Right hindlimb (tissue), 1 donor: ENCODE measurements around the gene C5.
"Not testable (repeated sequence)": the region's sequence is repeated elsewhere in the genome, so short reads cannot be mapped to it uniquely, and the experiment has no call there.

Experiments
- DNase-seq: peaks from one replicate; pipeline ENCODE4 v3.0.0-alpha.2; 2018

Gene C5

DNA sequence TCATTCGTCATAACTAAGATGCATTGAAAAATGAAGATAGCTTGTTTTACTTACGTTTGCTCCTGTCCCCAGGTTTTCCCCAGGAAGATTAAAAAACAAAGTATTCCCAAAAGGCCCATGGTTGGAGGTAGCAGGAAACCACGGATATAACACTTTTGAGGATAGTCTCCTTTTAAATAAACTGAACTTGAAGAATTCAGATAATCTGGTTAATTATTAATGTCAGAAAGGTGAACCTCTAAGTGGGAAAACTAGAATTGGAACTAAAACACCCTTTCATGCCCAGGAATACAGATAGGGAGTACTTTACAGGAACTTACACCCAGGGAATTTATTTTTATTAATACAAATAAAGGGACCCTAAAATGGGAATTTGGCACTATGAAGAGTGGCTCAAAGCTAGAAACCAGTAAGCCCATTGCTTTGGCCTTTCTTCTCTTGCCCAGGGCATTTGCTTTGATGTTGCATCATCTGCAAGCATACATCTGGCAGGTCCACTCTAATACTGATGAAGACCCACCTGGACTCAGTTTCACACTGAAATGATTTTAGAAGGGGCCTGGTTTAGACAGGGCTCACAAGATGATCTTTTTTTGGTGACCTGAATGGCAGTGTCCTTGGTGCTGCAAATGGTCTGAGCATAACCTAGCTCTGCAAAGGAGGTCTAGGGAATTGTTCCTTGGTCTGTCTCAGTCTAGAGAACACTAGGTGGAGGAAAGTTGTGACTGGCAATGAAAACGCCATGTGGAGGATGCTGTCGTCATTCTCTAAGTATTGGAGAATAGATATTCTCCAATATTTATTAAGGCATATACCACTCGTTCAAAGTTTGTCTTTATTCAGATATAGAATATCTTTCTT is at the start of gene C5:
TSS of gene C5 (minus strand) at position 148 of the 861 bp plus-strand sequence. CDS start at position 119, 29 bp downstream.
- DNase-seq = no peak

DNA sequence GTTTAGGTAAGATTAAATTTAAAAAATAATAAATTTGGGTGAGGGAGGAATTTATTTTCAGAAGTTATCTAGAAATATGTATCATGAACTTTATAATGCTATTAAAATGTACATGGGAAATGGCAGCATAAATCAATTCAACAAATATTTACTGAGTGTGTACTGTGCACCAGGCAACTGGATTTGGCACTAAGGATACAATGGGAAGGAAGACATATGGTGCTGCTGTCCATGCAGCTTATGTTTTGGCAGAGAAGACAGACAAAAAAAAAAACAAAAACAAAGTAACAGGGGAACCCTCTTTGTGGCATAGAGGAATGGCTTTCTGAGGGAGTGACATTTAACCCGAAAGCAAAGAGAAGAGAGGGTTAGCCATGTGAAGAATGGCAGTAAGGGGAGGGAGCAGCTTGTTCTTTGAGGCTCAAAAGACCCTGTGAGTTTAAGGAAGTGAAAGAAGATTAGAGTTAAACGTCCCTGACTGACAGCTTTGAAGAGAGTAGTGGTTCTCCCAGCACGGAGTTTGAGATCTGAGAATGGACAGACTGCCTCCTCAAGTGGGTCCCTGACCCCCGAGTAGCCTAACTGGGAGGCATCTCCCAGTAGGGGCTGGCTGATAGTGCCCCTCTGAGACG is 48.6 kb upstream of the C5 start:
- DNase-seq = no peak

DNA sequence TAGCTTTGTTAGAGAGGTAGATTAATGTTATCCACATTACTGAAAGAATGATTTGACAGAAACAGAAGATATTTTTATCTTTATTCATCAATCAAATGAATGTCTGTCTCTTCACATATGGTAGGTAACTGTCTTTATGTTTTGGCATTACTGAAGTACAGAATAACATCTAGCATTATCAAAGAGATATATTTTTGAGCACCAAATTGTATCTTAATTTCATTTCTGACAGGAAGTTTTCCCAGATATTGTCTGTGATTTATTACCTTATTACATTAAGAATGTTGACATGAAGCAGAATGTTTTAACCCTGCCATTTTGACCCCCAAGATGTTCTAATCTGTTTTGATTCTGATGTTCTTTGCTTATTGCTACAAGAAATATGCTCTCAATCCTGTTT is 45.0 kb upstream of the C5 start:
- no peak for DNase-seq

DNA sequence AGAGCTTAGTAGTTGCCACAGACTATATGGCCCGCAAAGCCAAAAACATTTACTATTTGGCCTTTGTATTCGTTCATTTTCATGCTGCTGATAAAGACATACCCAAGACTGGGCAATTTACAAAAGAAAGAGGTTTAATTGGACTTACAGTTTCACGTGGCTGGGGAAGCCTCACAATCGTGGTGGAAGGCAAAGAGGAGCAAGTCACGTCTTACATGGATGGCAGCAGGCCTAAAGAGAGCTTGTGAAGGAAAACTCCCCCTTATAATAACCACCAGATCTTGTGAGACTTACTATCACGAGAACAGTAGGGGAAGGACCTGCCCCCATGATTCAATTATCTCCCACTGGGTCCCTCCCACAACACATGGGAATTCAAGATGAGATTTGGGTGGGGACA is 40.7 kb upstream of the C5 start:
- DNase-seq = not testable (repeated sequence)

DNA sequence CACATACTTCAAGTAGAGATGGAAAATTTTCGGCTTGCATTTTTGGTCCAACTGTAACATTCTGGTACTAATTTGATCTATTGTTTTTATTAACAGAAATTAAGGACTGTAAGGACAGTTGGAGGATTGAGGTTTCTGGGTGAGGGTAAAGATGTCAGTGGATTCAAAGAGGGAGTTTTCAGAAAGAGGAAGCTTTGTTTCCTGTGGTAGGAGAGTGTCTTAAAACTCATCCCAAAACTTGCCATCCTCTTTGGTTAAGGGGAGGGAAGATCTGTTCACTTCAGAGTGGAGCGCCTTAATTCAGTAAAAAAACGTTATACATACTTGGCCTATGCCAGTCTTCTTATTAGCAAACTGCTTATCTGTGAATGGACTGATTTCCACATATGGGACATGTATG is 38.5 kb upstream of the C5 start:
- DNase-seq = no peak

DNA sequence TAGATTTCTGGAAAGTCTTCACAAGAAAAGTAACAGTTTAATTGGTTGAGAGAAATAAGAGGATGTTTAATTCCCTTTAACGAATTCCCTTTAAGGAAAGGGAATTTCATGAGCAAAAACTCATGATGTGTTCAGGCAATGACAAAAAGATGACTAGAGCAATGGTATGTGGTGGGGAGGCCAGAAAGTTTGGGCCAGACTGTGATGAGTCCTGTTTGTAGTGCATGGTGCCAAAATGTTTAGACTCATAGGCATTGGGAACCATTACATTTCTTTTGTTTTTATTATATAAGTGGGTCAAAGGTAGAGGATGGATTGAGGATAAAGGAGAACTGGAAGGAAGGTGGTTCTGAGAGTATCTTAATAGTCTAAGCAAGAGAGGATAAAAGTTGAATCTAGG is 35.6 kb upstream of the C5 start:
- no peak for DNase-seq

DNA sequence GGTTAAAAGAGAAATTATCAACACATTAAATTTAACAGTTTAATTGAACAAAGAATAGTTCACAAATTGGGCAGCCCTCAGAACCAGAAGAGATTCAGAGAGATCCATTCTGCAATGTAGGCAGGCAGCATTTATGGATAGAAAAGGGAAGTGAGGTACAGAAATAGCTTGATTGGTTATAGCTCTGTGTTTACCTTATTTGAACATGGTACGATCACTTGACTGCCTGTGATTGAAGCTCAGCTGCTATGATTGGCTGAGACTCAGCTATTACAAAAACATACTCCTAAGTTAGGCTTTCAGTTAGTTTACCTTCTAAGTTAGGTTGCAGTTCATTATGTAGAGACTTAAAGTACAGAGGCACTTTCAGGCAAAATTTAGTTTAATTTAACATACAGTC is 32.0 kb upstream of the C5 start:
- DNase-seq = no peak

DNA sequence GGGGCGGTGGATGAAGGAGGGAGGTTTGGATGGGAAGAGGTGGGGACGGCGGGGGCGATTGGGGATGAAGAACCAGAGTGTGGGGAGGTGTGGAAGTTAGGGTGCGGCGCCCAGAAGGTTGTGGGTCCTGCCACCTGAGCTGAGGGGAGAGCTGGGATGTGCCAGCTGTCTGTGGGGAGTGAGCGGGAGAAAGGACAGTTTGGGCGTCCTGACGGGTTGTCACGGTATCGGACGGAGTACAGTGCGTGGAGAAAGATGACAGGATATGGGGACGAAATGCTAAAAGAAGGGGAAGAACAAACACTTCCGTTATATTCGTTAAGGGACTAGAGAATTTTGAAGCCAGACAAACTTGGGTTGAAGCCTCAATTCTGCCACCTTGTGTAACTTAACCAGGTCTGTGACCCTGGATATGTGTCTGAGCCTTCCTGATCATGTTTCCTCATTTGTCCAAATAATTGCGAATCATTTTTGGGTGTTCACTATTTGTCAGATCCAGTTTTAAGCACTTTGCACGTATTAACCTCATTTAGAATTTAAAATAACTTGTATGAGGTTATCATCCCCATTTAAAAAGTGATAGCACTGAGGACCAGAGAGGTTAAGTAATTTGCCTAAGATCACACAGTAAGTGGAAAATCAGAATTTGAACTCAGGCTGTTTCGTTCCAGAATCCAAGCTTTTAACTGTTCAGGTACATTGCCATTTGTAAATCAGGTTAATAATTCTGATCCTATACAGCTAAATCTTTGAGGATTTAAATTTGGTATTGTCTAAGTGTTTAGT is 25.4 kb upstream of the C5 start:
- DNase-seq = no peak

DNA sequence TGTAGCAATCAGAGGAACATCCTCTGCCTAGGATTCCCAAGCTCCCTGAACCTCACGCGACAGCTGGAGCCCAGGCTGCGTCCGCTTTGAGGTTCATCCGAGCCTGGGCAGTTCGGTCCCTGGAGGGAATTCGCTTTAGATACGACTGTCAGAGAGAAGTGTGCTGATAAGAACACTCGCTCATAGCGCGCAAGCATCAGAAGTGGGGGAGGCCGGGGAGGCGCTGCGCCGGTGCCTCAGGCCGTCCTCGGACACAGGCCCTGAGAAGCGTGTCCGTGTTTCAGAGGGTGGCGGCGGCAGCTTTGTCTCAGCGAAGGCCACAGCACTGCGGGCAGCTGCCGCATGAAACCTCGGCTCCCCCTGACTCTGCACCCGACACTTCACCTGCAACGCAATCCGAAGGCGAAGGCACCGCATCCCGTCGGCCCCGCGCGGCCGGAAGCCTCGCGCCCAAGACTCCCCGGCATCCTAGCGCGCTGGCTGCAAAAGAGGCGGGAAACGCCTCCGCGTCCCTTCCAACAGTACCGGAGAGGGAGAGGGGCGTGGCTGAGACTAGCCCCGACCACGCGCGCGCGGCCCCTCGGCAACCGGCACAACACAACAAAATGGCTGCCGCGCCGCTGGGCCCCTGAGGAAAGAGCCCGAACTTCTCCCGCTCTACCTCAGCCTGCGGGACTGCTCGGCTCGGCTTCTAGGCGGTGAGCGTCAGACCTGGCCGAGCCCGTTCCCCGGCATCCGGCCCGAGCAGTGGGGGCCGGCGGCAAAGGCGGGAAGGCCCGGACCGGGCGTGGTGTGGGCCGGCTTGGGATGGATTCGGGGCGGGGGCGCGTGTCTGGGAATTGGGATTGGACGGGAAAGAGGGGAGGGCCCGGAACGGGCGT is 24.5 kb upstream of the C5 start, which contains the start of gene CNTRL:
TSS of gene CNTRL (plus strand) at position 586 of the 881 bp plus-strand sequence. CDS start 13,372 bp downstream, outside the sequence.
- peak; percentile 97 for DNase-seq

DNA sequence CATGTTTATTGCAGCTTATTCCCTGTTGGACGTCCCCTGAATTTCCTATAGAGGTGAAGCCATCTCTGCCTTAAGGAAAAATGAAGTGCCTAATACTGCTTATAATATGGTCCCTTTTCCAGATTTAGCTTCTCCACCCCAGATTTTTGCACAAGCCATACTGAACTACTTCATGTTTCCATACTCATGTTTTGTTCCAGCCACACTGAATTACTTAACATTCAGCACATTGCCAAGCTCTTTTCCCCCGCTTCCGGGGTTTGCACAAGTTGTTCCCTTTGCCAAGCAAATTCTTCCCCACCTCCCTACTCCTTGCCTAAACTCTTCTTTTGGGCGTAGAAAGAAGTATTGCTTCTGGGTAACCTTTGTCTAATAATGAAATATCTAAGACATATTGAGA is 23.0 kb upstream of the C5 start:
- peak; percentile 91 for DNase-seq

DNA sequence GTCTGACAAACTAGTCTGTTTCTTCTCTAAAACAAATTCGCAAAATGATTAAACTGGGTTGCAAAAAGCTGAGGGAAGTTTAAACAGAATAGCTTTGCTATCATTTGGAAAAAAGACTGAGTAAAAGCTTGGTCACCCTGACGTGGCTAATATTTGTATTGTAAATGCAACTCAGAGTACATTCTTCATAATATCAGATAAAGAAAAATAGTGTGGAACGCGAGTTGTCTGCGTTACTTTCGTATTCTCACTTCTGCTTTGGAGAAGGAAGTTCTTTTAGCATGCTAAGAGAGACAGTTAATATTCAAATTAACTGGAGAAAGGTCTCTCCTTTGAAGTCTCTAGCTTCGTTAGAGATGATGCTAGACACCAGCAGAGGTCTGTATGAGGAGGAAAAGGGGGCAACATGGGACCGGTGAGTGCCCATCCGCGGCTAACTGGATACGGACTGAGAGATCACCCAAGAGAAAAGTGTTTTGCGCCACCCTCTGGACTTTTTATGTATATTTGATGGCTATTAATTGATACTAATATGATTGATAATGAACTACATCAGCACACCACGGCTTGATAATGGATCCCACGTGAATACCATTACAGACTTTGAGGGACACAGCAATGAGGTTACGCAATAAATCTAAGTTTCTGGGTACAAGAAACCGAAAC is 21.8 kb upstream of the C5 start:
- peak; percentile 36 for DNase-seq

DNA sequence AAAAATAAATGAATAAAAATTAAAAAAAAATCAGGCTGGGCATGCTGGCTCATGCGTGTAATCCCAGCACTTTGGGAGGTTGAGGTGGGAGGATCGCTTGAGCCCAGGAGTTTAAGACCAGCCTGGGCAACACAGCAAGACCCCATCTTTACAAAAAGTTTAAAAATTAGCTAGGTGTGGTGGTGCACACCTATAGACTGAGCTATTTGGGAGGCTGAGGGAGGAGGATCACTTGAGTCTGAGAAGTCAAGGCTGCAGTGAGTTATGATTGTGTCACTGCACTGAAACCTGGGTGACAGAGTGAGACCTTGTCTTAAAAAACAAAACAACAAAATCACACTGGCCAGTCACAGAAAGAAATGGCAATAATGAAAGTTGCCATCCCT is 21.3 kb upstream of the C5 start:
- no peak for DNase-seq

DNA sequence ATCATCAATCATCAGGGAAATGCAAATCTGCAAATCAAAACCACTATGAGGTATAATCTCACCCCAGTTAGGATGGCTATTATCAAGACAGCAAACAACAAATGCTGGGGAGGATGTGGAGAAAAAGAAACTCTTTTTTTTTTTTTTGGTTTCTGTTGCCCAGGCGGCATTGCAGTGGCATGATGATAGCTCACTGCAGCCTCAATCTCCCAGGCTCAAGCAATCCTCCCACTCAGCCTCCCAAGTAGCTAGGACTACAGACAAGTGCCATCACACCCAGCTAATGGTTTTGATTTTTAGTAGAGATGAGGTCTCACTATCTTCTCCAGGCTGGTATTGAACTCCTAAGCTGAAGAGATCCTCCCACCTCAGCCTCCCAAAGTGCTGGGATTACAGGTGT is 19.3 kb upstream of the C5 start:
- DNase-seq = no peak

DNA sequence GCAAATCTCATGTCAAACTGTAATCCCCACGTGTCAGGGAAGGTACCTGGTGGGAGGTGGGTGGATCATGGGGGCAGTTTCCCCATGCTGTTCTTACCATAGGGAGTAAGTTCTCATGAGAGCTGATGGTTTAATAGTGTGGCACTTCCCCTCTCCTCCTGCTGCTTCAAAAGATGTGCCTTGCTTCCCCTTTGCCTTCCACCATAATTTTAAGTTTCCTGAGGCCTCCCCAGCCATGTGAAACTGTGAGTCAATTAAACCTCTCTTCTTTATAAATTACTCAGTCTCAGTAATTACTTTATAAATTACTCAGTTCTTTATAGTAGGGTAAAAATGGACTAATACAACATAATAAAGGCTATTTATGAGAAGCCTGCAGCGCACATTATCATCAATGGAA is 17.6 kb upstream of the C5 start:
- no peak for DNase-seq

DNA sequence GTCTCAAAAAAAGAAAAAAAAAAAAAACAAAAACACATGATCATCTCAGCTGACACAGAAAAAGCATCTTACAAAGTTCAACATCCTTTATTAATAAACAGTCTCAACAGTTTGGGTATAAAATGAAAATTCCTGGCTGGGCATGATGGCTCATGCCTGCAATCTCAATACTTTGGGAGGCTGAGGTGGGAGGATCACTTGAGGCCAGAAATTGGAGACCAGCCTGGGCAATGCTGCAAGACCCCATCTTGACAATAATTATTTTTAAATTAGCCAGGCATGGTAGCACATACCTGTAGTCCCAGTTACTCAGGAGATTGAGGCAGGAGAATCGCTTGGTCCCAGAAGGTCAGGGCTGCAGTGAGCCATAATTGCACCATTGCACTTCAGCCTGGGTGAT is 16.8 kb upstream of the C5 start:
- DNase-seq = no peak

DNA sequence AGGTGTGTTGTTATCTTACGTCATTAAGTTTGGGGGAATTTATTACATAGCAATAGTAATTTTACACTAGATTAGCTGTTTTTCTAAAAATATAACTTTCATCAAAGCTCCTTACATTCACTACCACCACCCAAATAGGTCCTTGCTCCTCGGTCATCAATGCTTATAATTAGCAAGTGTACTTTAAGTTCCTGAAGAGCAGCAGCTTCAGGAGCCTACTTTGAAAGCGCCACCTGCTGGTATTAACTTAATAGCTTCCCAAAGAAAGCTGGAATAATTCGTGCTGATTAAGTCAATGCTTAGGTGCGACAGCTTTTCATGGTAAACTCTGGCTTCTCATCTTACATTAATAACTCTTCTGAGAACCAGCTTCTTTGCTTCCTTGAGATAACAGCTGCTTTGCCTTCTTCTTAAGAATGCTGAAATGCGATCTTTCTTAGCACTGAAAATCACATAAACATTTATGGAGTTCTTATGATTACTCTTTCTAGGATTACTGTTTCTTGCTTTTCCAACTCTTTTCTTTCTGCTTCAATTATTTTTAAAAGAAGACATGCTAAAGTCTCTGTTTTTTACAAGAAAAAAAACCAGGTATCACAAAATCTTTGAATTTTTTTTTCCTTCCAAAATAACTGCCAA is 10.0 kb upstream of the C5 start:
- peak; percentile 41 for DNase-seq

DNA sequence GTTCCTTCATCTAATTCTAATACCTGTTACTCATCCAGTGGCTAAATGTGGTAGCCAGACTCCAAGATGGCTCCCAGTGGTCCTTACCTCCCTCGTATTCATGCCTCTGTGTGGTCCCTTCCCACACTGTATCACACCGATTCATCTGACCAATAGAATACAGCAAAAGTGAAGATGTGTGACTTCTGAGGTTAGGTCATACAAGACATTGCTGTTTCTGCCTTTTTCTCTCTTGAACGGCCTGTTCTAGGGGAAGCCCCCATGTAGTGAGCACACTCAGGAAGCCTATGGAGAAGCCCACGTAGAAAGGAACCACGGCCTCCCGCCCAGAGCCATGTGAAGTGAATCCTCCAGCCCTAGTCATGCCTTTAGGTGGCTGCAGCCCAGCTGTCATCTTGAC is 9.4 kb upstream of the C5 start:
- DNase-seq = no peak

DNA sequence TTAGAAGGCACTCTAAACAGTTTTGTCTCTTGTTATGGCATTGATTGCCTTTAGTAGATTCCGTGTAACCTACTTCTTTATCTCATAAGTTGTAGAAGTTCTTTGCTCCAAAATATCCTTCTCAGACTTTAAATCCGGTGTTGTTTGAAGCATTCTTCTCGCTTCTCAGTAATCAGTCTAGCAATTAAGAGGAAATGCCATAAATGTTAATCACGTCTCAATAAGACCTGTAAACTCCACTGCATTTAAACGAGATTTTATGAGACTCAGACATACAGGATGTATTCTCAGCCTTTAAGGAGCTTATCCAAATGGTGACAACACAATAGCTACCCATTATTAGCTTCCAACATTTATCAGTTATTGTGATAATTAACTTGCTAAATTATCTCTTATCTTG is 7.7 kb upstream of the C5 start:
- no peak for DNase-seq

DNA sequence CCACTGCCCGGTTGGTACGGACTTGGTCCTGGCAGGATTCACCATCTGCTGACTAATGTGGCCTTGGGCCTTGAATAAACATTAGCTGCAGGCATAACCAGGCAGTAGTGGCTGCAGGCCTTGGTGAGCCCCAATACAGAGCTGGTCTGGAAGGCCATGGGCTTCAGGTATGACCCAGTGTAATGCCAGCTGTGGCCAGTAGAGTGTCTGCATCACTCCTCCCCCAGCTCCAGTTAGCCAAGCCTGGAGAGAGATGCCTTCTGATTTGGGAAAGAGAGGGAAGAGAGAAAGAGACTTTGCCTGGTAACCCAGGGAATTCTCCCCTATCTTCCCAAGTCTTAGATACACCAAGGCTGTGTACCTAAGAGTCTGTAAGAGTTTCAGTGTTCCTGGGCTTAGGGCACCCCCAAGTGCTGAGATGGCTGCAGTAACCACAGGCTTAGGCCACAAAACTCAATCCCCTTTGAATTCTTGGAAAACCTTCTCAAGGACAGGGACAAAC is 5.6 kb upstream of the C5 start:
- no peak for DNase-seq

DNA sequence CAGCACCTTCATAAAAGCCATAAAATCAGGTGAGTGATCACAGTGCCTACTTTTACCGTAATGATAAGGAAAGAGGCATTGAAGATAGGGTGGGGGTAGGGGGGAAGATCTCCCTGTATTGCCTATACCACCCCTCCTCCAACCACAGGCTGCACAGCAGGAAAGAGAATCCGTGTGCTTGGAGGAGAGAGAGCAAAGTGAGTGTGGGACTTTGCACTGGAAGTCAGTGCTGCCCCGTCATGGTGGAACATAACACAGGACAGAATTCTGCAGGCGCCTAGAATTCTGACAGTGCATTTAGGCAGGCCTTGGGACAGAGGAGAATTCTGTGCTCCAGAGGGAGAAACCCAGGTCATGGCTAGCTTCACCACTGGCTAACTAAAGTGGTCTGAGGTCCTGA is 3.5 kb upstream of the C5 start:
- DNase-seq = no peak

DNA sequence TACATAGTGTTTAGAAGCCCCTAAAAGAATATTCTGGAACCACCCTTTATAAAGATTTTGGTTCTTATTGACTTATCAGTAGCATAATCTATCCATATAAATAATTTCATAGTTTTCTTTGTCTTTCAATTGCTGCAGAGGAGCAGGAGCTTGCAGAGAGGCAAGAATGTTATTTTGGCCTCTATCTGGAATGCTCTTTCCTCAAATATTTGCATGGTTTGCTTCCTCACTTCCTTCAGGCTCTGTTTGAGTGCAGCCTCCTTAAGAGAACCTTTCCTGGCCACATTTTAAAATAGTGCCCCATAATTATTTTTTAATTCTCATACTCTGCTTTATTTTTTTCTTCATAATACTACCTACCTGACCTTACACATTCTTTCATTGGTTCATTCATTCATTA is 1.5 kb downstream of the C5 start:
- no peak for DNase-seq
